Measurements from ENCODE around the gene SUMO4. TPM values are rescaled to one million over a fixed set of nuclear protein-coding genes. Genes with fewer than 3 reads are reported as not detected.

Gene SUMO4
- total RNA-seq, 4 donors from 2014 or later = 3.3 to 6.7 (median 5.2) TPM

DNA sequence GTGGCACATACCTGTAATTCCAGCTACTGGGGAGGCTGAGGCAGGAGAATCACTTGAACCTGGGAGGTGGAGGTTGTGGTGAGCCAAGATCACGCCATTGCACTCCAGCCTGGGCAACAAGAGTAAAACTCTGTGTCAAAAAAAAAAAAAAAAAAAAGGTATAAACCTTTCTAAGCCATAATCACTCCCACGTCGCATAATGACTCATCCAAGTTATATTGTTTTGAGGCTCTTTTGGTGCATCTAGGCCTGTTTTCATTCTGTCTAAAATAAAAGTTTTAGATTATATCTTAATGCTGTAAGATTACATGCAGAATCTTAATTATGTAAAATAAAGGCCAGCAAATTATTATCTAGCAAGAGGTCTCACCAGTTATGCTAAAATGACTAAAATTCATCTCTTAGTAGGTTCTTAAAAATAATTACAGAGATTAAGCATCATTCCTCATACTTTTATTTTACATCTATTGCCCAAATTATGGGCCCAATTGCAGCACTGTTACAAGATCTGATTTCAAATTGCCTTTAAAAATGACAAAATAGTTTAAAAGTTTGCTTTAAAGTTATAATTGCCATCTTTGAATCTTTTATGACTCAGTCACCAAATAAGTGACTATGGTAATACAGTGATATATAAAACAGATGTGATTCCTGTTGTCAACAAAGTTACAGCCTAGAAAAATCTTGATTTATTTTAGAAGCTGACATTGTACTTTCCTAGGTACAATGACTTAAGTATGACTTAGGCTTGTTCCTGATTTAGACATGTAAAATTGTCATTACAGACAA lies 10.4 kb upstream of the SUMO4 start:
- TF ChIP-seq, protein P1, sequence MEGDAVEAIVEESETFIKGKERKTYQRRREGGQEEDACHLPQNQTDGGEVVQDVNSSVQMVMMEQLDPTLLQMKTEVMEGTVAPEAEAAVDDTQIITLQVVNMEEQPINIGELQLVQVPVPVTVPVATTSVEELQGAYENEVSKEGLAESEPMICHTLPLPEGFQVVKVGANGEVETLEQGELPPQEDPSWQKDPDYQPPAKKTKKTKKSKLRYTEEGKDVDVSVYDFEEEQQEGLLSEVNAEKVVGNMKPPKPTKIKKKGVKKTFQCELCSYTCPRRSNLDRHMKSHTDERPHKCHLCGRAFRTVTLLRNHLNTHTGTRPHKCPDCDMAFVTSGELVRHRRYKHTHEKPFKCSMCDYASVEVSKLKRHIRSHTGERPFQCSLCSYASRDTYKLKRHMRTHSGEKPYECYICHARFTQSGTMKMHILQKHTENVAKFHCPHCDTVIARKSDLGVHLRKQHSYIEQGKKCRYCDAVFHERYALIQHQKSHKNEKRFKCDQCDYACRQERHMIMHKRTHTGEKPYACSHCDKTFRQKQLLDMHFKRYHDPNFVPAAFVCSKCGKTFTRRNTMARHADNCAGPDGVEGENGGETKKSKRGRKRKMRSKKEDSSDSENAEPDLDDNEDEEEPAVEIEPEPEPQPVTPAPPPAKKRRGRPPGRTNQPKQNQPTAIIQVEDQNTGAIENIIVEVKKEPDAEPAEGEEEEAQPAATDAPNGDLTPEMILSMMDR (IDR thresholded peaks at IDR 0.05; ENCODE audit: low read depth) = no peak

DNA sequence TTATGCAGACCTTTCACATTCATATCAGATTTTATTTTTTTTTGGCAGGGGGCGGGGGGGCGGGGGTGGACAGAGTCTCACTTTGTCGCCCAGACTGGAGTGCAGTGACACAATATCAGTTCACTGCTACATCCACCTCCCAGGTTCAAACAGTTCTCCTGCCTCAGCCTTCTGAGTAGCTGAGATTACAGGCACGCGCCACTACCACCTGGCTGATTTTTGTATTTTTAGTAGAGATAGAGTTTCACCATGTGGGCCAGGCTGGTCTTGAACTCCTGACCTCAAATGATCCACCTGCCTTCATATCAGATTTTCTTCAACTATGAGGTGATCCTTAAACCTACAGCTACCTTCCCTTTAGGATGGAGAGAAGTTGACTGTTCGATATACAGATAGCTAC lies 8.0 kb upstream of the SUMO4 start:
- TF ChIP-seq, protein P1 (IDR thresholded peaks at IDR 0.05; ENCODE audit: low read depth) = no peak

DNA sequence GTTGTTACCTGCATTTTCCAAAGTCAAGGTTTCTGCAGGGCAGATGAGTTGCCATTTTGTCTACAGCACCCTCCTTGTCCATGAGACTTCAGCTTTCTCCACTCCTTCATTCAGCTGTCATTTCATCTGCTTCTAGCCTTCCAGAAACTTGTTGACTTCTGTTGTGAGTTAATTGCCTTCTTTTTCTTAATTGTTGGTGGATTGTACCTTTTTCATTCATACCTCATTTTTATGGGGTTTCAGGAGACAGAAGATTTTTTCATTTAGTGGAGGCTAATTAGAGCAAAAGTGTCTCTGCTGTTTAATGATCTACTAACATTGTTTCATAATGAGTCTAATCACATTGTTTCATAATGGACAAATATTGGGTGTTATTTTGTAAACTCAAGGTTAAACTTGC lies 7.5 kb upstream of the SUMO4 start:
- TF ChIP-seq, protein P1 (IDR thresholded peaks at IDR 0.05; ENCODE audit: low read depth) = no peak

DNA sequence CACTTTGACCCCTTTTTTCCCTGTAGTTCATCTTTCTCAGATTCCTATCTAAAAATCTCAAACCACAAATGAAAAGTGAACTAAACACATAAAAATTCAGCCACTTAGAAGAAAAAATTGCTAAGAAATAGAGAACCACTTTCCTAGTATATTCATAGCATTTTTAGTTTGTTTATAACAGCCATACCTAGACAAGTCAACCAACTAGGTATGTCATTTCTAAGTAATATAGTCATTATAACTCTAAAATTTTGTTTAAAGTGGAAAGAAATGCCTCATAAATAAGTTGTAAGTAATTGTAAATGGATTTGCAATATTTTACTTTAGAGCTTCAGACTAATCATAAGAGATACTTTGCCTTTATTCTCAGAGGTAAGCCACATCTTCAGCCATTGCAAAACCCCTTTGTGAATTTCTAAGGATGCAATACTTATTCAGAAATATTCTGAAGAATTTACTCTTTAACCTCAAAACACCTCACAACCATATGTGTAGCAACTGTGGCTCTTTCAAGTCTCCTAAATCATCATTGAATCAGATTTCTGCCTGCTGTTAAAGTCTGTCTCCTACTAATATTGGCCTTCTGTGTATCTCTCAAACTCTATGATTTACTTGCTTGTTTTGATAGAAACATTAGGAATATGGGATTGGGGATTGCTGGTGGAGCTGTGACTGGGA lies 6.9 kb upstream of the SUMO4 start:
- TF ChIP-seq, protein P1 (IDR thresholded peaks at IDR 0.05; ENCODE audit: low read depth) = no peak

DNA sequence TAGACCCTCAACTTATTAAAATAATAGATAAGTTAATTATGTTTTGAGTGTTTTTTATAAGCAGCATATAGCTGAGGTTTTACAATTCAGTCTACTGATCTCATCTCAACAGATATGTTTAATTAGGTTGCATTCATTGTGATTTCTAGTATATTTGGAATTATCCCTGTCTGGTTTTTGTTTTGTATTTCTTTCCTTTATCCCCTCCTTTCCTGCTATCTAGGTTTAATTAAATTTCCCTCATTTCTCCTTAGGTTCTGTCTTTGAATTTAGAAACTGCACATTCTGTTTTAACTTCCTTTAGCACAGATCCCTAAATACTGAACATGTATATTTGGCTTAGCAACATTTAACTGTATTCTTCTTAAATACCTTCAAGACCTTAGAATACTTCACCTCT lies 4.9 kb upstream of the SUMO4 start:
- TF ChIP-seq, protein P1 (IDR thresholded peaks at IDR 0.05; ENCODE audit: low read depth) = no peak

DNA sequence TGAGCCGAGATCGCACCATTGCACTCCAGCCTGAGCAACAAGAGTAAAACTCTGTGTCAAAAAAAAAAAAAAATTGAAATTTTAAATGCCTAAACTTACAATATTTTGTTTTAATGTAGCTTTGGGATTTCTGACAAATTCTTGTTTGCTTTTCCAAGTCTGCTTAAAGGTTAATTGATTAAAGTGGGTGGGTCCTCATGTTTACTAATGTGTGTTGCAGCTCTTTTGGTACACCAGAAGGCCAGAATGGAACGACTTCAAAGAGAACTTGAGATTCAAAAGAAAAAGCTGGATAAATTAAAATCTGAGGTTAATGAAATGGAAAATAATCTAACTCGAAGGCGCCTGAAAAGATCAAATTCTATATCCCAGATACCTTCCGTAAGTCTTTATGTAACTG lies 2.7 kb upstream of the SUMO4 start:
- TF ChIP-seq, protein P1 (IDR thresholded peaks at IDR 0.05; ENCODE audit: low read depth) = no peak

DNA sequence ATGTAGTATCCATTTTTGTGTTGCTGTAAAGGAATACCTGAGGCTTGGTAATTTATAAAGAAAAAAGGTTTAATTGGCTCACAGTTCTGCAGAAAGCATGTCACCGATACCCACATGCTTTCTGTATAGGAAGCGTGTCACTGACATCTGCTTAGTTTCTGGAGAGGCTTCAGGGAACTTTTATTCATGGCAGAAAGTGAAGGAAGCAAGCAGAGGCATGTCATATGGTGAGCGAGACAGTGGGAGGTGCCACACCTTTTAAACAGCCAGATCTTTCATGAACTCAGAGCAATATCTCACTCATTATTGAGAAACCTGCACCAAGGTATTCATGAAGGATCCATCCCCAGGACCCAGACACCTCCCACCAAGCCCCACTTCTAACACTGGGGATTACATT lies 3.5 kb downstream of the SUMO4 start:
- TF ChIP-seq, protein P1 (IDR thresholded peaks at IDR 0.05; ENCODE audit: low read depth) = no peak

All from subcutaneous adipose tissue (tissue), 4 donors.